ENCODE results near the gene FOXN3.
"Not testable (repeated sequence)": the region's sequence is repeated elsewhere in the genome, so short reads cannot be mapped to it uniquely, and the experiment has no call there.

FOXN3 gene

GRCh38 chr14:89215531-89215930 is 201.5 kb downstream of the FOXN3 start:
- DNase-seq, result no peak

GRCh38 chr14:89215114-89215513 is 201.9 kb downstream of the FOXN3 start:
- peak in 1 of 2 experiments; percentile 9 for DNase-seq

- DNase-seq, result peak; percentile 55 to 58
These were observed 202.6 kb downstream of the FOXN3 start for GRCh38 chr14:89214221-89214965.

GRCh38 chr14:89212386-89213235 is 204.4 kb downstream of the FOXN3 start:
- DNase-seq, result peak; percentile 38 to 79

GRCh38 chr14:89209558-89209957 is 207.5 kb downstream of the FOXN3 start:
- DNase-seq, result no peak

GRCh38 chr14:89207925-89208328 is 209.1 kb downstream of the FOXN3 start:
- DNase-seq, result no peak

- no peak for DNase-seq
These were observed 210.5 kb downstream of the FOXN3 start for GRCh38 chr14:89206389-89207031.

- DNase-seq, result no peak
These were observed 211.8 kb downstream of the FOXN3 start for GRCh38 chr14:89205137-89205740.

GRCh38 chr14:89202413-89203190 is 214.4 kb downstream of the FOXN3 start:
- DNase-seq, result no peak

- DNase-seq, result no peak
These were observed 215.4 kb downstream of the FOXN3 start for GRCh38 chr14:89201645-89202044.

GRCh38 chr14:89199357-89199756 is 217.7 kb downstream of the FOXN3 start:
- DNase-seq, result not testable (repeated sequence)

- no peak for DNase-seq
These were observed 218.3 kb downstream of the FOXN3 start for GRCh38 chr14:89198544-89199329.

- DNase-seq, result no peak
These were observed 219.4 kb downstream of the FOXN3 start for GRCh38 chr14:89197623-89198022.

- DNase-seq, result no peak
These were observed 220.5 kb downstream of the FOXN3 start for GRCh38 chr14:89196545-89196944.

GRCh38 chr14:89194376-89194775 is 222.7 kb downstream of the FOXN3 start:
- no peak for DNase-seq

- peak; percentile 70 to 86 for DNase-seq
These were observed 226.1 kb downstream of the FOXN3 start for GRCh38 chr14:89190765-89191513.

- no peak for DNase-seq
These were observed 228.5 kb downstream of the FOXN3 start for GRCh38 chr14:89188492-89188891.

GRCh38 chr14:89187501-89187900 is 229.5 kb downstream of the FOXN3 start:
- DNase-seq, result no peak

GRCh38 chr14:89186856-89187376 is 230.1 kb downstream of the FOXN3 start:
- peak in 1 of 2 experiments; percentile 46 for DNase-seq

All from NCI-H446 (cell line).